COR-L47 (cell line): ENCODE measurements around the gene PIEZO2.
A peak's percentile ranks its signal among the peaks of the same experiment; 100 is the strongest.

ENCODE experiments used
- DNase-seq: peaks from one replicate; lab custom pipeline; 2025; lab: John Stamatoyannopoulos, UW

PIEZO2 gene

GRCh38 chr18:10791169-10791831, 358.1 kb downstream of the PIEZO2 start:
- no peak for DNase-seq

GRCh38 chr18:10789180-10789579, 360.2 kb downstream of the PIEZO2 start:
- no peak for DNase-seq

GRCh38 chr18:10787293-10787901, 362.0 kb downstream of the PIEZO2 start:
- peak; percentile 87 for DNase-seq

GRCh38 chr18:10785798-10786197, 363.6 kb downstream of the PIEZO2 start:
- no peak for DNase-seq

GRCh38 chr18:10784596-10785202, 364.7 kb downstream of the PIEZO2 start:
- no peak for DNase-seq

- no peak for DNase-seq
These were observed 365.4 kb downstream of the PIEZO2 start for GRCh38 chr18:10783941-10784340.

GRCh38 chr18:10776493-10776892, 372.9 kb downstream of the PIEZO2 start:
- DNase-seq, result no peak

- no peak for DNase-seq
These were observed 374.3 kb downstream of the PIEZO2 start for GRCh38 chr18:10775026-10775425.

- DNase-seq, result no peak
These were observed 378.2 kb downstream of the PIEZO2 start for GRCh38 chr18:10771053-10771709.

GRCh38 chr18:10770264-10770663, 379.1 kb downstream of the PIEZO2 start:
- DNase-seq, result no peak

GRCh38 chr18:10768221-10768620, 381.1 kb downstream of the PIEZO2 start:
- DNase-seq, result no peak

- DNase-seq, result no peak
These were observed 381.7 kb downstream of the PIEZO2 start for GRCh38 chr18:10767658-10768057.

GRCh38 chr18:10760986-10761385, 388.4 kb downstream of the PIEZO2 start:
- no peak for DNase-seq

GRCh38 chr18:10759241-10759640, 390.1 kb downstream of the PIEZO2 start:
- no peak for DNase-seq

- no peak for DNase-seq
These were observed 391.4 kb downstream of the PIEZO2 start for GRCh38 chr18:10757946-10758345.

- DNase-seq, result no peak
These were observed 392.0 kb downstream of the PIEZO2 start for GRCh38 chr18:10757349-10757748.

GRCh38 chr18:10755855-10756254, 393.5 kb downstream of the PIEZO2 start:
- DNase-seq, result no peak

- DNase-seq, result no peak
These were observed 395.2 kb downstream of the PIEZO2 start for GRCh38 chr18:10754128-10754527.

- DNase-seq, result no peak
These were observed 397.0 kb downstream of the PIEZO2 start for GRCh38 chr18:10752382-10752781.

- no peak for DNase-seq
These were observed 397.7 kb downstream of the PIEZO2 start for GRCh38 chr18:10751653-10752052.

- DNase-seq, result no peak
These were observed 399.0 kb downstream of the PIEZO2 start for GRCh38 chr18:10750191-10751035.

- no peak for DNase-seq
These were observed 400.7 kb downstream of the PIEZO2 start for GRCh38 chr18:10748641-10749040.
